Ramos (cell line): ENCODE results near the gene PHLPP2.
"Not testable (repeated sequence)": the region's sequence is repeated elsewhere in the genome, so short reads cannot be mapped to it uniquely, and the experiment has no call there.

ENCODE experiments used
- in situ Hi-C: fragments of 300-500 bp; cut with MboI; formaldehyde crosslinking; loops from one replicate; pipeline ENCODE4 v1.14.3; 2022; ENCODE audit warnings: low sequenced_read_pairs; ENCODE audit not compliant: unreplicated experiment

The PHLPP2 gene

DNA sequence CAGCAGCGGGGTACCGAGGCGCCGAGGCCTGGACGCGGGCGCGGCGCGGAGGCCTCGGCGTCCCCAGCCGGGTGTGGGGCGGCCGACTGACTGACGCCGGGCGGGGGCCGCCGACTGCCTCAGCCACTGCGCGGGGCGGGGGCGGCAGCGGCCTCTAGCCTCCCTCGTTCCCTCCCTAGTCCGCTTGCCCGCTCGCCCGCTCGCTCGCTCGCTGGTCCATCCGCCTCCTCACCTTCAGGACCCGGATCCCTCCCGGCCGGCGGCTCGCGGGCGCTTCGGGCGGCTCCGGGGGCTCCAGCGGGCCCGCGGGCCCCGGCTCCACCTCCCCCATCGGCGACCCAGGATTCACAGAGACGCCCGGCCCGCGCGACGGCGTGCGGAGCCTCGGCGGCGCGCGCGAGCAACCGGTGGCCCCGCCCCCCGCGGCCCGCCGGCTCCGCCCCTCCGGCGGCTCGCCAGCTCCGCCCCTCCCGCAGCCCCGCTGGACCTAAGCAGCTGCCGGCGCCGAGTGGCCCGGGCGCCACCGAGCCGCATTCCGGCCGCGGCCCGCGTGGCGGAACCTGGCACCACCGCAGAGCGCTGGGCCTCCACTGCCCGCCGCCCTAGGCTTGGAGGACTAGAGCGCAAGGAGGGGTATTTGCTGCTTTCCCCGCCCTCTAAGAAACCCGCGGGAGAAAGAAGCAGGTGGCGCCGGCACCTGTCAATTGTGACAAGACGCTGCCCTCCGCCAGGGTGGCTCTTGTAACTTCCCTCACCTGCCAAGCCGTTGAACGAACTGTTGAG, 773 bp downstream of the PHLPP2 start:
- in situ Hi-C loops, result no loop called here

DNA sequence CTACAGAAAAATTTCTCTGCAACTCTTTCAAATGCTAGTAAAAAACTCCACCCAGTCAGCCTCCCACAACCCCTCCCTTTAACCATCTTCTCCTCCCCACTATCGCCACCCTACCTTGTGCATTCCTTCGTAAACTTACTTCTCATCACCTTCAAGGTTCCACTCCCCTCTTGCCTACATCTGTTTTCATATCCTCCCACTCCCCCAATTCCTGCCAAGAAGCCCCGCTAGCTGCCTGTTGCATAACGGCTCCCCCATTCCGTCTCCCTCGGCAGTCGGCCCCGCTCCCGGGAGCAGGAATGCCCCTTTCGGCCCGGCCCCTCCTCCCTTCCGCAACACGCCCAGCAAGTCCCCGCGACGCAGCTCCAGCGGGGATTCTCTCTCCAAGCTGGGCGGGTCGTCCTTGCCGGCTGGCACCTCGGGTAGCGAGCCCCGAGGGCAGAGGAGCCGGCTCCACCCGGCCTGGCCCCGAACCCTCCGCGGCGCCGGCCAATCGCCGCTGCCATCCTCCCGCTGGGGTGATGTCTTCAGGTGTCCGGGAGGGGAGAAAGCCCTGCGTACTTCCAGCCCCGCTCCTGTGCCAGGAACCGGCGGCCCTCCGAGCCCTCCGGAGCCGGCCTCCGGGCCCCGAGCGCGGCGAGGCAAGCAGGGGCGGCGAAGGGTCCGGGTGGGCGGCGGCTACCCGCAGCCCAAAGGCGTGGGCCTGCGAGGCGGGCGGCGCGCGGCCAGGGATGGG, 1.5 kb downstream of the PHLPP2 start:
- in situ Hi-C loops, result no loop called here

DNA sequence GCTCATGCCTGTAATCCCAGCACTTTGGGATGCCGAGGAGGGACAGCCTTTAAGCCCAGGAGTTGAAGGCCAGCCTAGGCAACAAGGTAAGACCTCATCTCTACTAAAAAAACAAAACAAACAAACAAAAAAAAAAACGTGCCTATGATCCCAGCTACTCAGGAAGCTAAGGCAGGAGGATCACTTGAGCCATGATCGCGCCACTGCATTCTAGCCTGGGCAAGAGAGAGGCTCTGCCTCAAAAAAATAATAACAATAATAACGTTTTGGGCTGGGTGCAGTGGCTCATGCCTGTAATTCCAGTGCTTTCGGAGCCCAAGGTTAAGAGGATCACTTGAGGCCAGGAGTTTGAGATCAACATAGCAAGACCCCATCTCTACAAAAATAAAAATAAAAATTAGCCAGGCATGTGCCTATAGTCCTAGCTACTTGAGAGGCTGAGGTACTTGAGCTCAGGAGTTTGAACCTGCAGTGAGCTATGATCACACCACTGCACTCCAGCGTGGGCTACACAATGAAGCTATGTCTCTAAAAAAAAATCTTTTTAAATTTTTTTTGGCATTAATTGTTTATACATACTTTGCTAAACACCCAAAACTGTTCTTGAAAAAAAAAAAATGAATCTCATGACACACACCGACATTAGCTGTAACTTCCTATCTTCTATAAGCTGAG, 3.3 kb downstream of the PHLPP2 start:
- in situ Hi-C loops, result no loop called here

DNA sequence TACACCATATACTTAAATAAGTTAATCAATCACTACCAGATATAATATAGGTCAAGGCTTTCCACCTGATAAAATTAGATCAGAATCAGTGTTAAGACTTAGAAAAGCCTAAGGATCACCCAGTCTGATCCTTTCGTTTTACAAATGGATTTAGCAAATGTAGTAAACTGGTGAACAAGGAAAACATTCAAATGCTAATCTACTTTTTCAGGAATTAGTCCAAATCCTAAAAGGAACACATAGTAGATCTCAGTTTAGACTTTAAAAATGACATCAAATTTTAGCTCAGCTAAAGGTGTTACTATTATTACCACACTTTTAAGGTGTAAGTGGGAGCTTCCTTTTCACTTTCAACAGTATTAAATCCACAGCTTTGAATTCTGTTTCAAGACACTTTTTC, 12.0 kb downstream of the PHLPP2 start:
- in situ Hi-C loops, result no loop called here

DNA sequence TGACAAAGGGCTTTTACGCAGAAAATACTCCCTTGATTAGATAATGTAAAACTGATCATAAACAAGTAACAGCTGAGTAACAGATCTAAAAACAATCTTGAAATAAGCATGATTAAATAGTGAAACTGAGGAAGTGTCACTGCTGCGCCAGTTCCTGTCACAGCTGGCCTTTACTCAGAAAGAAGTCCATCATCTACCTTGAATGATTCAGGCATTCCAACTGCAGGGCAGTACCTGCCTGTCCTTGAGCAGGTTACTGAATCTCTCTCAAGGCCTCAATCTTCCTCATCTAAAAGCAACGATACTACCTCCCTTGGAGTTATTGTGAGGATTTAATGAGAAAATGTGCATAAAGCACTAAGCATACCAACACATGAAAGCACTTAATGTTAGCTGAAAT, 12.7 kb downstream of the PHLPP2 start:
- in situ Hi-C loops, result no loop called here

DNA sequence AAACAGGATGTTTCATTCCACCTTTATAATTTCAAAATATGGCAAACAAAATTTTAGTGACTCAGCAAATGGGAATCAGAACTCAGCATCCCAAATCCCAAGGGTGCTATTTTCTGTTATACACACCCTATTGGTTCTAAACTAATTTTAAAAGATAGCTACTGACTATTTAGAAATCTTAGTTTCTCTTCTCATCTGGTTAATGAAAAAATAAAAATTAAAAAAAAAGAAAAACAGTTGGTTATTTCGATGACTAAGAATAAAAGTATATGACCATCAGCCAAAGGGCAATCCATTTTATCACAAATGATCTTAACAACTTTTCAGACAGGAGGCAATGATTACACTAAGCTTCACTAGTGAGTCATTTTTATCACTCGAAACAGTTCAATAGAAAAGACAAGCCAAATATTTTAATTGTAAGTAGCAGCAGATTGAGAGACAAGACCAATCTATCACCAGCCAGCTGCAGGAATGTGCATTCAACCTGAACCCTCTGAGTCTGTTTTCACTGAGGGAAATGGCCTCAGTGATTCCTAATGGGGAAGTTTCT, 15.2 kb downstream of the PHLPP2 start:
- in situ Hi-C loops, result no loop called here

DNA sequence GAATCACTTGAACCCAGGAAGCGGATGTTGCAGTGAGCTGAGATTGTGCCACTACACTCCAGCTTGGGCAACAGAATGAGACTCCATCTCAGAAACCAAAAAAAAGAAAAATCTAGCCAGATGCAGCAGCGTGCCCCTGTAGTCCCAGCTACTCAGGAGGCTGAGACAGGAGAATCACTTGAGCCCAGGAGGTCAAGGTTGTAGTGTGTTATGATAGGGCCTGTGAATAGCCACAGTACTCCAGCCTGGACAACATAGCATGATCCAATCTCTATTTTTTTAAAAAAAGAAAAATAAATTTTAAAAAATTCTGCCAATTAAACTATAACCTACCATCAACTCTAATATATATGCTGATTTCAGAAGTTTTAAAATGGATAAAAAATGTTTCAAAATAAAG, 15.8 kb downstream of the PHLPP2 start:
- in situ Hi-C loops, result no loop called here

DNA sequence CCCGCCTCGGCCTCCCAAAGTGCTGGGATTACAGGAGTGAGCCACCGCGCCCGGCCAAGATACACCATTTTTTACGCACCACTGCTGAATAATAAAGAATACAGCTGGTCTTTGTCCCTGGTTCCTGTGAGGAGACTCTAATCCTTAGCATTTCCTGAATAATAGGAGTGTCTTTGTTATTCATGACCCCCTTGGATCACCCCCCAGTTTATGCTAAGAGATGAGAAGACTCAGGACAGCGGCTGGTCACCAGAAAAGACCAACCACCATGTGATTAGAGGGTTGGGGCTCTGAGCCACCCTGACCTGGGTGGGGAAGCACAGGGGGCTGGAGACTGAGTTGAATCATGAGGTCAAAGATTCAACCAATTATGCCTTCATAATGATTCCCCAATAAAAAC, 17.3 kb downstream of the PHLPP2 start:
- in situ Hi-C loops, result no loop called here

DNA sequence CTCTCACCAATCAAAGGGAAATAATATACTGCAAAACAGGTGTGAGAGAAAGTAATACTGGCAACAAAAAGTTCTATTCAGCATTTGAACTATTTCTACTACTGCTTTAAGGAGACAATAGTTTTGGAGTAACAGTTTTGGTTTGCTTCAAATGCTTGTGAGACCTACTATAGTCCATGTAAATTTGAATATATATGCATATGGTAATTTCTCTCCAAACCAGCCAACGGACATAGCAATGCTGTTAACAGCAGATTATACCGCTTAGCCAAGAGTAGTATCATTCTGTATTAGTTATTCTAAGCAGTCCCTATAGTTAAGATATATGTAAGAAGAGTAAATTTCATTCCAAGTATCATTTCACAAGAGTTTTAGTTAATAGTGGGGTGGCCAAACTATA, 18.5 kb downstream of the PHLPP2 start:
- in situ Hi-C loops, result no loop called here

DNA sequence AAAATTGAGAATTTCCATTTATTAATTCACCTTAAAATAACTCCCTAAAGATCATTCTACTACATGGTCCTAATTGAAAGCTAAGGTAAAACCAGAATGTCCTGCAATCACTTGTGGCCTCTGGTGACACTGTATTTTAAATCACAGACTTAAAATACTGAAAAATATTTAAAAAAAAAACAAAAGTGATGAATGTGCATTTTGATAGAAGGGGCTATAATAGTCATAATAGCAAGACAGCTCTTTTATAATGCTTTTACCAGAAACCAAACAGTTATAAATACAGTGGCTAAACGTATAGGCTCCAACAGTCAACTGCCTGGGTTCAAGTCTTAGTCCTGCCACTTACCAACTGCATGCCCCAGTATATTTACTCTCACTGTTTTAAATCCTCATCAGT, 21.2 kb downstream of the PHLPP2 start:
- in situ Hi-C loops, result no loop called here

DNA sequence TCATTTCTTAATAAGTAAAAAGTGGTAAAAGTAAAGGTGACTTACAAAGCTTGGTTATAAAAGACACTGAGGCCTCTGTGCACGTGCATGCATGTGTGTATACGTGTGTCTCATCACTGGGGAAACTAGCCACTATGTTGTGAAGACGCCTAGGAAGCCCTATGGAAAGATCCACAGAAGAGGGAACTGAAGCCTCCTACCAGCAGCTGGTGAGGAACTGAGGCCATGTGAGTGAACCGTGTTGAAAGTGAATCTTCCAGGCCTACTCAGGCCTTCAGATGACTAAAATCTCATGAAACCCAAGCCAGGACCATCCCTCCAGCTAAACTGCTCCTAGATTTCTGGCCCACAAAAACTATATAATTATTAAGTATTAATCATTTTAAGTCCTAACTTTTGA, 23.7 kb downstream of the PHLPP2 start:
- in situ Hi-C loops, result no loop called here

DNA sequence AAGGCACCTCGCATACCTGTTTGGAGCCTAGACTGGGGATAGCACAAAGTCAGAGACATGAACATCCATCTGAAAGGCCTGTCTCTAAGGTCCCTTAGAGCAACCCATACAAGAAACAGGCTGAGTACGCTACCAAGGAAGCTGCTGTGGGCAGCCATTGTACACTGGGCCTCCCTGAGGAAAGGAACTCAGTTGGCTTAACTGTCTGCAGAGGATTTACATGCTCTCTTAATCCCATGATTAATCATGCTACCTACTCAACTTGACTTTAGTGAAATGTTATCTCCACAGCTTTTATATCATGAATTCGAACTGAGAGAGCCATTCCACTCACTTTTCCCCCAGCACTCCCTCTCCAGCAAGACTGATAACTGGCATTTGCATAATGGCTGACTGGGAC, 26.0 kb downstream of the PHLPP2 start:
- in situ Hi-C loops, result no loop called here

DNA sequence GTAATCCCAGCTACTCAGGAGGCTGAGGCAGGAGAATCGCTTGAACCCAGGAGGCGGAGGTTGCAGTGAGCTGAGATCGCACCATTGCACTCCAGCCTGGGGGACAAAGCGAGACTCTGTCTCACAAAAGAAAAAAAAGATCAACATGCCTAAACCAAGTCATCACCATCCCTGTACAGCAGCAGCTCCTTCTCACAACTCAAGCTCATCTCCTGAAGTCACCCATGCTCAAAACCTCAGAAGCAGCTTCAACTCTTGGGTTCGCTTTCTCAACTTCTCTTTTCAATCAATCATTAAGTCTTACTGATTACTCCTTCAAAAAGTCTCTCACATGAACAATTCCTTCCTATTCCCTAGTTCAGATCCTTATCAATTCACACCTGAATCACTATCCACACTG, 31.3 kb downstream of the PHLPP2 start:
- in situ Hi-C loops, result no loop called here

DNA sequence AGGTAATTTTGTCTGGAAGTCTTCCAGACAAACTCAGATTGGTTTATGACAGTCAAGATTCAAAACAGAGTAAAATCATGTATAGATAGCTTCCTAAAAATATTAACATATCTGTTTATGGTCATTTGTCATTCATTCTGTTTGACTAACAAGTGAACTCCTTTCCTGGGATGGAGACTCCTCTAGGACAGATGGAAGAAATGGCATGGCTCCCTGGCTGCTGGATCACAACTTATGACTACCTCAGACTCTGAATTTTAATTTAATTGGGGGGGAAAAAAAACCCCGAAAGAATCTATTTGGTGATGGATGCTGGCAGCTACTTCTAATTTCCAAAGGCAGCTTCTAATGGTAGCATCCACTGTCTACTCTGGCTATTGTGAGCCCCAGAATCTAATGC, 34.6 kb downstream of the PHLPP2 start:
- in situ Hi-C loops, result no loop called here

DNA sequence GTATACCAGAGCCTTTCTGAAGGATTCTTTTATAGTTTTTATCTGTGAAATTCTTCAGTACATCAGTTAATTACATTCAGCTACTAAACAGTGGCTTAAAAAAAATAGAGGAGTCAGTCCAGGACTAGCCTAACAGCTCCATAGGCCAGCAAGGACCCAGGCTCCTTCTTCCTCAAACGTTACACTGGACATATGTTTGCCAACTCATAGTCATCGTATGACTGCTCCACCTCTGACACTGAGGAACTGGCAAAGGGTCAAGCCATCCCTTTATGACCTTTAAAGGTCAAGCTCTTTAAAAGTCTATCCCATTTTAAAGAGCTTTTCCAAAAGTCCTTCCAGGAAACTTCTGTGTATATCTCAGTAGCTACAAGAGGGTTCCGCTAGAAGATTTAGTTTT, 36.6 kb downstream of the PHLPP2 start:
- in situ Hi-C loops, result no loop called here

DNA sequence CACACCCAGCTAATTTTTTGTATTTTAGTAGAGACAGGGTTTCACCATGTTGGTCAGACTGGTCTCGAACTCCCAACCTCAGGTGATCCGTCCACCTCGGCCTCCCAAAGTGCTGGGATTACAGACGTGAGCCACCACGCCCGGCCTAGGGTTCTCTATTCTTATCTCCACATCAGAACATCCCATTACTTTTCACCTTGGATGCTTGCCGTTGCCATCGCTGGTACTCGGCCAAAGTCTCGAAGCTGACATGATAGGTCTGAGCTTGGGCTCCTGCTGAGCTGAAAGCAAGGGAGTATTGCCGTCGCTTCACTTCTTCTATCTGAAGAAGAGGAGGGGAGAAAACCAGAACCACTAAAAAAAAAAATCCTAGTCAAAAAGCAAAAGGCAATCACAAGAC, 40.2 kb downstream of the PHLPP2 start:
- in situ Hi-C loops, result not testable (repeated sequence)

DNA sequence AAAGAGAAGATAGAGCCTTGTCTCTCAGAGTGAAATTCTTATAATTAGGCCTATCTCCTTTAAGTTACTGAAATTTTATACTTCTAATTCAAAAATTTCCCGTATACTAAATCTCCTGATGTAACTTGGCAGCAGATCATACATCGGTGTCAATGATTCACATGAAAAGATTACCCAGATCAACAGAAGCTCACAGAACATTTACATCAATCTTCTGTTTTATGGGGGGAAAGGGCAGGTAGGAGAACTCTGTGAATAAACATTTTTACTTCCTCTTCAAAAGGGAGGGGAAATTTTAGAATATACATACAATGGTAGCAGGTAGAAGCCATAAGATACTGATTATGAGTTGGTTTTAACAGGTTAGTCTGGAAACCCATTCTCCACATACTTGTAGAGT, 43.1 kb downstream of the PHLPP2 start:
- in situ Hi-C loops, result no loop called here

DNA sequence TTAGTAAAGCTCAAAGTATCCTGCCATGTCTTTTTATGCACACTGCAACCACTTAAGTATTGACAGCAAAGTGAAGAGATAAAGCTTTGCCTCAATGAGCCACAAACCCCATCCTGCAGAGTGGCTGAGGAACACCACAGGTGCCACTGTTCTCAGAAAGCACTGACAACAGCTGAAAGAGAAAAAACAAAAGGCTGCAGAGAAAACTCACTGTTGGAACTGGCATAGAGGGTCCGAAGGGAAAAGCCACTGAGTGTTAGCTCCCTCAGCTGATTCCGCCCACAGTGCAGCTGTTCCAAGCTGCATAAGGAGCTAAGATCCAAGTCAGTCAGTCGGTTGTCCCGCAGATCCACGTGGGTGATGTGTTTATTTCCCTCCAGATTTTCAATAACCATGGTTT, 48.3 kb downstream of the PHLPP2 start:
- in situ Hi-C loops, result no loop called here

DNA sequence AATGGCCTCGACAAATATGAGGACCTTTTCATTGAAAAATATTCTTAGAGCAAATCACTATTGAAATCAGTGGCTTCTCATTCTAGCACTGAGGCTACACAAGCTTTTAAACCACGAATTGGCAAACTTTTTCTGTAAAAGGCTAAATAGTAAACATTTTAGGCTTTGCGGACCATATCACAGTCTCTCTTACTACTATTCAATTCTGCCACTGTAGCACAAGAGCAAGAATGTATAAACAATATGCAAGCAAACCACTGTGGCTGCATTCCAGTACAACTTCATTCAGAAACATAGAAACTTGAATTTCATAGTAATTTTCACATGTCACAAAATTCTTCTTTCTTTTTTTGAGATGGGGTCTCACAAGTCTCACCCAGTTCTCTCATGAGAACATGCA, 49.1 kb downstream of the PHLPP2 start:
- in situ Hi-C loops, result no loop called here

DNA sequence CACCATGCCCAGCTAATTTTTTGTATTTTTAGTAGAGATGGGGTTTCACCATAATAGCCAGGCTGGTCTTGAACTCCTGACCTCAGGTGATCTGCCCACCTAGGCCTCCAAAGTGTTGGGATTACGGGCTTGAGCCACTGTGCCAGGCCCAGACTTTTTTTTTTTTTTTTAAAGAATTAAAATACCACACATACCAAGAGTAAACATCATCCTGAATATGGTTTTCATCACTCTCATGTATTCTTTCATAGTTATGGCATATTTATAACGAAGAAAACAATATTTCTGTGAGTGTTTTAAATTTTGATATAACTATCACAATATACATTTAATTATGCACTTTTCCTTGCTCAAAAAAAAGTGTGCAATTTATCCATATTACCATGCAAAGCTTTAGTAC, 50.3 kb downstream of the PHLPP2 start:
- in situ Hi-C loops, result no loop called here

DNA sequence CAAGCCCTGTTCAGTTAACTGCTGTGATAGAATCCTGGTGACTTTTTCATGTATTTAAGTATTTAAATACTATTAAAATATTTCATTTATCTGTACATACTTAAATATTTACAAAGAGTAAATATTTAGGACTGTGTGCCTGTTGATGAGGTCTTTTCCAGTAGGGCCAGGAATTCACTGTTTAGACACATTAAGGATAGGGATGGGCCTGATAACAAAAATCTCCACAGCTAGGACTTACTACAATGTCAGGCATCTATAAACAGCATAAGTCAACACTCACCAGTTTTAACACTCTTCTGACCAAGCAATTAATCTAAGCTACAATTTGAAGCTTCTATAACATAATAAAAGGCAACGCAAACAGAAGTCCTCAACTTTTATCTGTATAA, 50.9 kb downstream of the PHLPP2 start:
- in situ Hi-C loops, result no loop called here
